ENCODE results near the gene RC3H2. TPM values are rescaled to one million over a fixed set of nuclear protein-coding genes. Genes with fewer than 3 reads are reported as not detected.

Gene RC3H2
- total and polyA plus RNA-seq, 10 of the 15 experiments (the other 5 are each of a cell fraction or from before 2014, with no cell fraction given): 7.2 to 25.5 (median 16.1) TPM

GRCh38 chr9:122844137-122844536 is 61.0 kb downstream of the RC3H2 start (continued):
- TF ChIP-seq E2F4 (IDR thresholded peaks at IDR 0.05; ENCODE audit: low read depth, low read length): no peak

- Histone ChIP-seq H3K27ac (ENCODE audit: control insufficient read depth, insufficient read depth) (no peak overlapping the region), H3K27me3 (replicated peaks in 1 of 2; ENCODE audit: control insufficient read depth in 2 of 2, insufficient read depth in 2 of 2, low read length in 1 of 2) (no peaks in the 10 kb centered on the region), H3K9me3 (replicated peaks; ENCODE audit: control insufficient read depth, insufficient read depth, low read length) (no peaks in the 10 kb centered on the region), H3K4me2 (ENCODE audit: control insufficient read depth, insufficient read depth) (no peak overlapping the region), H3K4me1 (ENCODE audit: control insufficient read depth, insufficient read depth, low read length) (no peaks in the 10 kb centered on the region), H4K20me1 (ENCODE audit: control insufficient read depth, insufficient read depth) (no peaks in the 10 kb centered on the region), H3K4me3 (no peak overlapping the region), H3K79me2 (ENCODE audit: control insufficient read depth, insufficient read depth, low read length) (no peaks in the 10 kb centered on the region), H3K36me3 (ENCODE audit: control insufficient read depth in 2 of 2, insufficient read depth in 2 of 2, low read length in 1 of 2) (0 out of 4 replicates have a peak, but pooled peaks cover 0 to under 1% of the 10 kb centered on the region in 2 experiments), H2AFZ (ENCODE audit: control insufficient read depth, low read depth, low read length) (no peak overlapping the region), H3K9ac (ENCODE audit: control insufficient read depth, insufficient read depth, low read length) (no peak overlapping the region)
- intact Hi-C loops (cut with micrococcal nuclease; ENCODE audit: unreplicated experiment) (no loop called here), in situ Hi-C loops (cut with MboI) (no loop called here)
- ChIA-PET RAD21 (ENCODE audit: unreplicated experiment) (no interaction called here), POLR2A (no interaction called here), CTCF (interaction anchor here (1.1 kb wide), 1 partner anchor 13 kb away, joined by 3 read pairs; the partner anchor contains the start of gene PDCL), SMC1A (ENCODE audit: uncharacterized antibody, unreplicated experiment) (interaction anchor here (0.6 kb wide), 1 partner anchor 23 kb away, joined by 3 read pairs; no protein-coding TSS in a partner anchor)
- ATAC-seq (no peak), FAIRE-seq (no peak), DNase-seq (ENCODE audit: low read depth, low spot score) (no peak)
- 54% methylated on average over 4 of the region's 4 CpGs for WGBS (ENCODE audit: insufficient coverage, insufficient replicate concordance, low lambda C conversion rate, missing lambda C conversion rate)
- TF ChIP-seq IKZF1 (conservative IDR thresholded peaks at IDR 0.05): no peak
- TF ChIP-seq NKRF (conservative IDR thresholded peaks at IDR 0.05): no peak
- TF ChIP-seq IRF5 (IDR thresholded peaks at IDR 0.05; ENCODE audit: borderline replicate concordance): no peak
- no peak for TF ChIP-seq SMARCA5 (IDR thresholded peaks at IDR 0.05)
- no peak for TF ChIP-seq ZBTB33 (IDR thresholded peaks at IDR 0.05)
- TF ChIP-seq ZNF622 (IDR thresholded peaks at IDR 0.05): no peak
- no peak for TF ChIP-seq POLR2AphosphoS5 (IDR thresholded peaks at IDR 0.05; ENCODE audit: low read length)
- no peak for TF ChIP-seq CREM (IDR thresholded peaks at IDR 0.05; ENCODE audit: low read depth)
- TF ChIP-seq RFX5 (IDR thresholded peaks at IDR 0.05; ENCODE audit: low read depth, low read length): no peak
- no peak for TF ChIP-seq ZNF24 (IDR thresholded peaks at IDR 0.05)
- TF ChIP-seq PML (IDR thresholded peaks at IDR 0.05; ENCODE audit: low read length): no peak
- TF ChIP-seq POLR2A (IDR thresholded peaks at IDR 0.05; ENCODE audit: low read depth, low read length): no peak
- no peak for TF ChIP-seq MTA3 (IDR thresholded peaks at IDR 0.05; ENCODE audit: borderline replicate concordance, low read length)
- TF ChIP-seq MLLT1 (IDR thresholded peaks at IDR 0.05): no peak
- no peak for TF ChIP-seq TCF3 (IDR thresholded peaks at IDR 0.05; ENCODE audit: borderline replicate concordance, insufficient read depth, low read depth, low read length)
- BruUV-seq (replicated peaks): no TSS peak
These were observed 63.7 kb downstream of the RC3H2 start for GRCh38 chr9:122841501-122841900.
